Esophagus mucosa (tissue), 1 donor: Measurements from ENCODE around the gene RBL1. TPM values are rescaled to one million over a fixed set of nuclear protein-coding genes. Genes with fewer than 3 reads are reported as not detected.

Experiments
- ATAC-seq: fragments of 200-7000 bp; cut with Tn5 transposase; one replicate; pipeline ENCODE4 v1.9.1; 2020
- total RNA-seq: library from RNA; stranded (reverse); gene quantifications from one replicate; pipeline ENCODE4 v1.2.4, GENCODE V29; 2023
- donor health status: DM: yes; HTN: yes; CAD: no.

Gene RBL1
- total RNA-seq, 1 donor from 2014 or later = 6.3 TPM

GRCh38 chr20:36950414-36951197 lies 145.2 kb downstream of the RBL1 start:
- no peak for ATAC-seq

Other genes with a start within 250 kb of the RBL1 start
- gene TLDC2, start 219.9 kb downstream of the RBL1 start, total RNA-seq = 0.20 TPM
- 23.9 TPM for gene SAMHD1, start 144.3 kb downstream of the RBL1 start, total RNA-seq
- 140 TPM for gene RPN2, start 83.3 kb upstream of the RBL1 start, total RNA-seq
- 1.6 TPM for gene MROH8, start 83.6 kb upstream of the RBL1 start, total RNA-seq
- not detected for gene GHRH, start 165.8 kb upstream of the RBL1 start, total RNA-seq
- 42.0 TPM for gene MANBAL, start 193.7 kb upstream of the RBL1 start, total RNA-seq